HFFc6 (cell line): ENCODE data around the gene EIF5. TPM values are rescaled to one million over a fixed set of nuclear protein-coding genes. Genes with fewer than 3 reads are reported as not detected.

Experiments used
- DNase-seq: peaks from one replicate; pipeline ENCODE4 v3.0.0-alpha.2; 2018
- H3K27ac Mint-ChIP-seq: 2 replicates; pipeline ENCODE4 v1.8.0; 2020; ENCODE audit warnings: mild to moderate bottlenecking, mixed read lengths
- H3K27me3 Mint-ChIP-seq: 2 replicates; pipeline ENCODE4 v1.8.0; 2021; ENCODE audit warnings: mild to moderate bottlenecking, moderate library complexity, mixed read lengths; ENCODE audit not compliant: insufficient read depth
- H3K36me3 Mint-ChIP-seq: 2 replicates; pipeline ENCODE4 v1.8.0; 2021; ENCODE audit warnings: low read depth, mixed read lengths
- H3K4me1 Mint-ChIP-seq: 2 replicates; pipeline ENCODE4 v1.8.0; 2020; ENCODE audit warnings: low read depth, mixed read lengths
- H3K4me3 Mint-ChIP-seq: 2 replicates; pipeline ENCODE4 v1.8.0; 2020; ENCODE audit warnings: mild to moderate bottlenecking, moderate library complexity, mixed read lengths
- H3K9me3 Mint-ChIP-seq: 2 replicates; pipeline ENCODE4 v1.8.0; 2020; ENCODE audit warnings: mild to moderate bottlenecking, mixed read lengths
- total RNA-seq, 6 experiments: library from RNA; stranded (reverse); fragmentation: NEBNext Ultra II Directional; extraction: Animal tissue kit (Norgen Biotek cat#: 25700); gene quantifications; 2 replicates in 1 of 6; 3 replicates in 5 of 6; pipeline ENCODE4 v1.2.3, GENCODE V29; 2021
- TF ChIP-seq, protein P1 (sequence below): fragments of 200-600 bp; sonication (generic); IDR thresholded peaks from 2 replicates; pipeline ENCODE4 v1.5.0; 2021; ENCODE audit warnings: antibody characterized with exemption, mild to moderate bottlenecking

The EIF5 gene
- total RNA-seq, 6 experiments from 2014 or later: 181 to 217 (median 203) TPM

DNA sequence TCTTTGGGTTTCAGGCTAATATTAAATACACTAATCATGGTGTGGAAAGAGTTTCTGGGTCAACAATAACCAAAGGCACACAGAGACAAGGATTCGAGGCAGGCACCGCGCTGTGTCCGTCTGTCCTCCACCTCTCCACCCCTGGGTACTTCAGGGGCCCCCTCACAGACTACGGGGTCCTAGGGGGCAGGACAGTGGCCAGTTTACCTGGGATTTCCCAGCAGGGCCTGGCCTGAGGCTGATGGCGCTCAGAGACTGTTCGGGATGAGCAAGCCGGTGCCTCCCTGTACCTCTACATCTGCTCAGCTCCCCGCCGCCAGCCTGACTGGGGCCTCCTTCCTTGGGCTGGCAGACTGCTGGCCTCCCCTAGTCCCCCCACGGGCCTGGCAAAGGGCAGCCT is 18.1 kb upstream of the EIF5 start:
- Mint-ChIP-seq H3K27me3 (peaks cover 16% of the 10 kb centered on the region), H3K4me1 (no peaks in the 10 kb centered on the region), H3K27ac (no peak overlapping the region), H3K4me3 (no peak overlapping the region), H3K9me3 (no peaks in the 10 kb centered on the region), H3K36me3 (no peaks in the 10 kb centered on the region)
- TF ChIP-seq, protein P1, sequence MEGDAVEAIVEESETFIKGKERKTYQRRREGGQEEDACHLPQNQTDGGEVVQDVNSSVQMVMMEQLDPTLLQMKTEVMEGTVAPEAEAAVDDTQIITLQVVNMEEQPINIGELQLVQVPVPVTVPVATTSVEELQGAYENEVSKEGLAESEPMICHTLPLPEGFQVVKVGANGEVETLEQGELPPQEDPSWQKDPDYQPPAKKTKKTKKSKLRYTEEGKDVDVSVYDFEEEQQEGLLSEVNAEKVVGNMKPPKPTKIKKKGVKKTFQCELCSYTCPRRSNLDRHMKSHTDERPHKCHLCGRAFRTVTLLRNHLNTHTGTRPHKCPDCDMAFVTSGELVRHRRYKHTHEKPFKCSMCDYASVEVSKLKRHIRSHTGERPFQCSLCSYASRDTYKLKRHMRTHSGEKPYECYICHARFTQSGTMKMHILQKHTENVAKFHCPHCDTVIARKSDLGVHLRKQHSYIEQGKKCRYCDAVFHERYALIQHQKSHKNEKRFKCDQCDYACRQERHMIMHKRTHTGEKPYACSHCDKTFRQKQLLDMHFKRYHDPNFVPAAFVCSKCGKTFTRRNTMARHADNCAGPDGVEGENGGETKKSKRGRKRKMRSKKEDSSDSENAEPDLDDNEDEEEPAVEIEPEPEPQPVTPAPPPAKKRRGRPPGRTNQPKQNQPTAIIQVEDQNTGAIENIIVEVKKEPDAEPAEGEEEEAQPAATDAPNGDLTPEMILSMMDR: no peak
- no peak for DNase-seq

DNA sequence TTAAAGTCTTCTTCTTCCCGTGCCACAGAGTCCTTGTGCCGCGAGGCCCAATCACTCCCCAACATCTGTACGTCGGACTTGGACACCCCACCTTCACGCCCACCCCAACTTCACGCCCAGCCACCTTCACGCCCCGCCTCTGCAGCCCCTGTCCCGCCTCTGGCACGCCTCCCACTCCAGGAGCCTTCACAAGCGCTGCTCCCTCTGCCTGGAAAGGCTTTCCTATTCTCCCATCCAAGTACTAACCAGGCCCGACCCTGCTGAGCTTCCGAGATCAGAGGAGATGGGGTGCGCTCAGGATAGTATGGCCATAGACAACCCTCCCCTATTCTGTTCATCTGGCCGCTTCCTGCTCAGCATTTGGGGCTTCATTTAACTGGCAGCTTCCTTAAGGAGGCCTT is 17.3 kb upstream of the EIF5 start:
- Mint-ChIP-seq H3K9me3 (no peaks in the 10 kb centered on the region), H3K27me3 (peaks cover 15% of the 10 kb centered on the region), H3K36me3 (no peaks in the 10 kb centered on the region), H3K4me1 (no peaks in the 10 kb centered on the region), H3K27ac (no peak overlapping the region), H3K4me3 (no peak overlapping the region)
- no peak for DNase-seq
- TF ChIP-seq, protein P1: no peak

DNA sequence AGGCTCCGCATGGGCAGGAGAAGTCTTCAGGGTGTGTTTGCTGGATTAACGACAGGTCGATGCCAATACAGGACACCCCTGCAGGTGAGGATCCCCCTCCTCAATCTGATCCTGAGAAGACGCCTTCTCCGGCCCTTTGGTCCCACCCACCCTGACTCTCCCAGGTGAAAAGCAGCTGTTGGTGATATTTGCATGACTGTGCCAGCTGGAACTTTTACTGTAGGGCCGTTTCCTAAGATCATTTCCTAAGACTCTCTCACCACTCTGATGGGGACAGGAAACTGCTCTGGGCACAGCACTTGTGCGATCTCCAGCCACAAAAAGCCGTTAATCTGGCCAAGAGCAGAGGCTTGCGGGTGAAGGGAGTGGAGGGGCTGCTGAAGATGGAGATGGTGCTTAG is 16.8 kb upstream of the EIF5 start:
- peaks cover 14% of the 10 kb centered on the region for H3K27me3 Mint-ChIP-seq
- TF ChIP-seq, protein P1: no peak
- no peak overlapping the region for H3K4me3 Mint-ChIP-seq
- no peak overlapping the region for H3K27ac Mint-ChIP-seq
- H3K4me1 Mint-ChIP-seq: no peaks in the 10 kb centered on the region
- H3K36me3 Mint-ChIP-seq: no peaks in the 10 kb centered on the region
- H3K9me3 Mint-ChIP-seq: no peaks in the 10 kb centered on the region
- no peak for DNase-seq

DNA sequence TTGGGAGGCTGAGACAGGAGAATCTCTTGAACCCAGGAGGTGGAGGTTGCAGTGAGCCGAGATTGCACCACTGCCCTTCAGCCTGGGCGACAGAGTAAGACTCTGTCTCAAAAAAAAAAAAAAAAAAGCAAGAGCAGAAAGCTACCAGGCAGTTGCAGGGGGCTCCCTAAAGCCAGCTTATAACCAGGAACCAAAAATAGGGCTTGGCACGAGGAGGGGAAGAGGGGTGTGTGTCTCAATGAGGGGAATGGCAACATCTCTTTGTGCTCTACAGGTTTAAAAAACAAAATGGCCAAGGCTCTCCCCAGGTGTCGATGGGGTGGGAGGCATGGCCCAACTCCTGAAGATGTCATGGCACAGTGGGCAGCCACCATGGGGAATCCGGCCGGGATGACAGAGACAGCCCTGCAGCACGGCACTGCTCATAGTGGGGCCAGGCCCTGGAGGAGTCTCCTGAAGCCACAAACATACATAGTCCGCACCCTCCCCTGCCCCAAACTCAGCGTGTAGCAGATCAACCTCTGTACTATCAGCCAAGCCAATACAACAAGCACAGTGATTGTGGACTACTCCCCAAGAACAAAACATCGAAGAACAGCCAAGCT is 16.0 kb upstream of the EIF5 start:
- no peaks in the 10 kb centered on the region for H3K4me1 Mint-ChIP-seq
- H3K27me3 Mint-ChIP-seq: peaks cover 18% of the 10 kb centered on the region
- H3K36me3 Mint-ChIP-seq: no peaks in the 10 kb centered on the region
- no peak for DNase-seq
- no peaks in the 10 kb centered on the region for H3K9me3 Mint-ChIP-seq
- no peak overlapping the region for H3K4me3 Mint-ChIP-seq
- TF ChIP-seq, protein P1: no peak
- H3K27ac Mint-ChIP-seq: no peak overlapping the region

DNA sequence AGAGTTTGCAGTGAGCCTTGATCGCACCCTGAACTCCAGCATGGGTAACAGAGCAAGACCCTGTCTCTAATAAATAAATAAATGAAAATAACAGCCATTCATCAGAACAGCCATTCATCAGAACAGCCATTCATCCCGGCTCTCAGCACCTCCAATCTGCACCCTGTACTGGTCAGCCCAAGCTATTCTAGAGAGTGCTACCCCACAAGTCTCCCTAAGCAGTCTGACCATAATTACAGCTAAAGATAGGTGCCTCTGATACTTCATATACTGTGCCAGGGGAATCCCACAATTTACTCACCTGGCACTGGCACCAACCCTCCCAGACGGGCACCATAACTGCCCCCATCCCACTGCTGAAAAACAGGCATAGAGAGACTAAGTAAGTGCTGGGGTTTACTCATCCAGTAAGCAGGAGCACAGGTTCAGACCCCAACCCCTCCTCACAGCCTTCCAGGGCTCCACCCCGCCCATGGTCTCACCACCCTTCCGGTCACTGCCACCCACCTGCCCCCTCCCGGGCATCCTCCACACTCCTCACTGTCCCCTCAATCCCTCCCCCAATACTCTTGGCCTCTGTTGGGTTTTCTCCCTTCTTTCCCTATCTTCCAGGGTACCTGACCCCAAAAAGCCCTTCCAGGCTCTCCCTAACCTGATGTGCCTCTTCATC is 15.2 kb upstream of the EIF5 start:
- TF ChIP-seq, protein P1: no peak
- no peaks in the 10 kb centered on the region for H3K4me1 Mint-ChIP-seq
- H3K36me3 Mint-ChIP-seq: no peaks in the 10 kb centered on the region
- DNase-seq: no peak
- H3K9me3 Mint-ChIP-seq: no peaks in the 10 kb centered on the region
- H3K27ac Mint-ChIP-seq: no peak overlapping the region
- H3K4me3 Mint-ChIP-seq: no peak overlapping the region
- H3K27me3 Mint-ChIP-seq: peaks cover 18% of the 10 kb centered on the region
